Measurements from ENCODE around the gene PLB1. TPM values are rescaled to one million over a fixed set of nuclear protein-coding genes. Genes with fewer than 3 reads are reported as not detected.

PLB1 gene
- total RNA-seq, 1 donor from 2014 or later = 1.0 TPM

- H3K9me3 ChIP-seq (ENCODE audit: control insufficient read depth in 3 of 3, low read length in 3 of 3) = no peaks in the 10 kb centered on the region
Measured at GRCh38 chr2:28621172-28622100, 125.6 kb downstream of the PLB1 start.

GRCh38 chr2:28622101-28622499 lies 126.2 kb downstream of the PLB1 start:
- Histone ChIP-seq H3K9ac (ENCODE audit: low read depth in 1 of 3, low read length in 3 of 3) (peak overlapping the region in 1 of 3 donors; percentile 42), H3K27me3 (ENCODE audit: control insufficient read depth in 3 of 3, insufficient read depth in 3 of 3, low read length in 3 of 3) (no peaks in the 10 kb centered on the region), H3K36me3 (ENCODE audit: control insufficient read depth in 3 of 3, insufficient read depth in 3 of 3, low read length in 3 of 3) (no peaks in the 10 kb centered on the region), H3K27ac (ENCODE audit: low read depth, low read length) (peak overlapping the region; percentile 61), H3K4me1 (ENCODE audit: control insufficient read depth in 3 of 3, insufficient read depth in 3 of 3, low read length in 3 of 3) (peaks cover 48 to 55% (median 52%) of the 10 kb centered on the region in 3 donors), H3K9me3 (ENCODE audit: control insufficient read depth in 3 of 3, low read length in 3 of 3) (no peaks in the 10 kb centered on the region), H3K4me3 (ENCODE audit: low read length in 3 of 3) (no peak overlapping the region)

More at GRCh38 chr2:28621172-28622100, 125.6 kb downstream of the PLB1 start:
- Histone ChIP-seq H3K27ac (ENCODE audit: low read depth, low read length) (peak overlapping the region; percentile 61), H3K9ac (ENCODE audit: low read depth in 1 of 3, low read length in 3 of 3) (peak overlapping the region; percentile 16 to 42 (median 19)), H3K36me3 (ENCODE audit: control insufficient read depth in 3 of 3, insufficient read depth in 3 of 3, low read length in 3 of 3) (no peaks in the 10 kb centered on the region), H3K27me3 (ENCODE audit: control insufficient read depth in 3 of 3, insufficient read depth in 3 of 3, low read length in 3 of 3) (no peaks in the 10 kb centered on the region), H3K4me3 (ENCODE audit: low read length in 3 of 3) (peak overlapping the region in 1 of 3 donors; percentile 31), H3K4me1 (ENCODE audit: control insufficient read depth in 3 of 3, insufficient read depth in 3 of 3, low read length in 3 of 3) (peaks cover 41 to 48% (median 46%) of the 10 kb centered on the region in 3 donors)

GRCh38 chr2:28623582-28624405 lies 127.9 kb downstream of the PLB1 start:
- H3K9ac ChIP-seq (ENCODE audit: low read depth in 1 of 3, low read length in 3 of 3) = no peak overlapping the region
- no peak overlapping the region for H3K4me3 ChIP-seq (ENCODE audit: low read length in 3 of 3)
- H3K27me3 ChIP-seq (ENCODE audit: control insufficient read depth in 3 of 3, insufficient read depth in 3 of 3, low read length in 3 of 3) = no peaks in the 10 kb centered on the region
- H3K36me3 ChIP-seq (ENCODE audit: control insufficient read depth in 3 of 3, insufficient read depth in 3 of 3, low read length in 3 of 3) = no peaks in the 10 kb centered on the region
- H3K9me3 ChIP-seq (ENCODE audit: control insufficient read depth in 3 of 3, low read length in 3 of 3) = no peaks in the 10 kb centered on the region
- H3K27ac ChIP-seq (ENCODE audit: low read depth, low read length) = no peak overlapping the region
- H3K4me1 ChIP-seq (ENCODE audit: control insufficient read depth in 3 of 3, insufficient read depth in 3 of 3, low read length in 3 of 3) = peaks cover 65 to 72% (median 69%) of the 10 kb centered on the region in 3 donors

GRCh38 chr2:28624436-28624792 lies 128.6 kb downstream of the PLB1 start:
- Histone ChIP-seq H3K36me3 (ENCODE audit: control insufficient read depth in 3 of 3, insufficient read depth in 3 of 3, low read length in 3 of 3) (no peaks in the 10 kb centered on the region), H3K9ac (ENCODE audit: low read depth in 1 of 3, low read length in 3 of 3) (peak overlapping the region; percentile 71 to 83 (median 82)), H3K9me3 (ENCODE audit: control insufficient read depth in 3 of 3, low read length in 3 of 3) (no peaks in the 10 kb centered on the region), H3K4me3 (ENCODE audit: low read length in 3 of 3) (peak overlapping the region in 1 of 3 donors; percentile 25), H3K4me1 (ENCODE audit: control insufficient read depth in 3 of 3, insufficient read depth in 3 of 3, low read length in 3 of 3) (peaks cover 69 to 78% (median 76%) of the 10 kb centered on the region in 3 donors), H3K27ac (ENCODE audit: low read depth, low read length) (peak overlapping the region; percentile 94), H3K27me3 (ENCODE audit: control insufficient read depth in 3 of 3, insufficient read depth in 3 of 3, low read length in 3 of 3) (no peaks in the 10 kb centered on the region)

- Histone ChIP-seq H3K27me3 (ENCODE audit: control insufficient read depth in 3 of 3, insufficient read depth in 3 of 3, low read length in 3 of 3) (no peaks in the 10 kb centered on the region), H3K4me1 (ENCODE audit: control insufficient read depth in 3 of 3, insufficient read depth in 3 of 3, low read length in 3 of 3) (peaks cover 73 to 78% (median 76%) of the 10 kb centered on the region in 3 donors), H3K9ac (ENCODE audit: low read depth in 1 of 3, low read length in 3 of 3) (peak overlapping the region; percentile 71 to 83 (median 82)), H3K36me3 (ENCODE audit: control insufficient read depth in 3 of 3, insufficient read depth in 3 of 3, low read length in 3 of 3) (no peaks in the 10 kb centered on the region), H3K9me3 (ENCODE audit: control insufficient read depth in 3 of 3, low read length in 3 of 3) (no peaks in the 10 kb centered on the region), H3K4me3 (ENCODE audit: low read length in 3 of 3) (peak overlapping the region; percentile 25 to 60 (median 54)), H3K27ac (ENCODE audit: low read depth, low read length) (peak overlapping the region; percentile 94)
Measured at GRCh38 chr2:28624793-28625701, 129.2 kb downstream of the PLB1 start.

GRCh38 chr2:28626376-28626775 lies 130.5 kb downstream of the PLB1 start:
- Histone ChIP-seq H3K27ac (ENCODE audit: low read depth, low read length) (peak overlapping the region; percentile 94), H3K27me3 (ENCODE audit: control insufficient read depth in 3 of 3, insufficient read depth in 3 of 3, low read length in 3 of 3) (no peaks in the 10 kb centered on the region), H3K4me1 (ENCODE audit: control insufficient read depth in 3 of 3, insufficient read depth in 3 of 3, low read length in 3 of 3) (peaks cover 63 to 69% (median 64%) of the 10 kb centered on the region in 3 donors)

GRCh38 chr2:28626891-28627421 lies 131.1 kb downstream of the PLB1 start:
- H3K36me3 ChIP-seq (ENCODE audit: control insufficient read depth in 3 of 3, insufficient read depth in 3 of 3, low read length in 3 of 3) = no peaks in the 10 kb centered on the region
- peak overlapping the region; percentile 25 to 70 (median 46) for H3K9ac ChIP-seq (ENCODE audit: low read depth in 1 of 3, low read length in 3 of 3)
- H3K9me3 ChIP-seq (ENCODE audit: control insufficient read depth in 3 of 3, low read length in 3 of 3) = no peaks in the 10 kb centered on the region
- peaks cover 64 to 69% (median 64%) of the 10 kb centered on the region in 3 donors for H3K4me1 ChIP-seq (ENCODE audit: control insufficient read depth in 3 of 3, insufficient read depth in 3 of 3, low read length in 3 of 3)
- peak overlapping the region in 2 of 3 donors; percentile 7 to 12 for H3K4me3 ChIP-seq (ENCODE audit: low read length in 3 of 3)
- no peaks in the 10 kb centered on the region for H3K27me3 ChIP-seq (ENCODE audit: control insufficient read depth in 3 of 3, insufficient read depth in 3 of 3, low read length in 3 of 3)
- peak overlapping the region; percentile 94 for H3K27ac ChIP-seq (ENCODE audit: low read depth, low read length)

More at GRCh38 chr2:28626376-28626775, 130.5 kb downstream of the PLB1 start:
- H3K9me3 ChIP-seq (ENCODE audit: control insufficient read depth in 3 of 3, low read length in 3 of 3) = no peaks in the 10 kb centered on the region
- no peaks in the 10 kb centered on the region for H3K36me3 ChIP-seq (ENCODE audit: control insufficient read depth in 3 of 3, insufficient read depth in 3 of 3, low read length in 3 of 3)
- H3K9ac ChIP-seq (ENCODE audit: low read depth in 1 of 3, low read length in 3 of 3) = no peak overlapping the region
- H3K4me3 ChIP-seq (ENCODE audit: low read length in 3 of 3) = no peak overlapping the region

- Histone ChIP-seq H3K4me1 (ENCODE audit: control insufficient read depth in 3 of 3, insufficient read depth in 3 of 3, low read length in 3 of 3) (peaks cover 61 to 71% (median 64%) of the 10 kb centered on the region in 3 donors), H3K27ac (ENCODE audit: low read depth, low read length) (peak overlapping the region; percentile 94), H3K4me3 (ENCODE audit: low read length in 3 of 3) (peak overlapping the region in 2 of 3 donors; percentile 35 to 41), H3K9me3 (ENCODE audit: control insufficient read depth in 3 of 3, low read length in 3 of 3) (no peaks in the 10 kb centered on the region), H3K9ac (ENCODE audit: low read depth in 1 of 3, low read length in 3 of 3) (peak overlapping the region; percentile 22 to 70 (median 25)), H3K36me3 (ENCODE audit: control insufficient read depth in 3 of 3, insufficient read depth in 3 of 3, low read length in 3 of 3) (no peaks in the 10 kb centered on the region), H3K27me3 (ENCODE audit: control insufficient read depth in 3 of 3, insufficient read depth in 3 of 3, low read length in 3 of 3) (no peaks in the 10 kb centered on the region)
Measured at GRCh38 chr2:28627722-28628480, 132.0 kb downstream of the PLB1 start.
